Measurements from ENCODE around the gene PAX5.

GRCh38 chr9:36884721-36885120 is 149.3 kb downstream of the PAX5 start:
- TF ChIP-seq CTCF (conservative IDR thresholded peaks at IDR 0.05) (no peak), ZFX (IDR thresholded peaks at IDR 0.05) (no peak)
